ENCODE data around the gene EFNB2.

EFNB2 gene

DNA sequence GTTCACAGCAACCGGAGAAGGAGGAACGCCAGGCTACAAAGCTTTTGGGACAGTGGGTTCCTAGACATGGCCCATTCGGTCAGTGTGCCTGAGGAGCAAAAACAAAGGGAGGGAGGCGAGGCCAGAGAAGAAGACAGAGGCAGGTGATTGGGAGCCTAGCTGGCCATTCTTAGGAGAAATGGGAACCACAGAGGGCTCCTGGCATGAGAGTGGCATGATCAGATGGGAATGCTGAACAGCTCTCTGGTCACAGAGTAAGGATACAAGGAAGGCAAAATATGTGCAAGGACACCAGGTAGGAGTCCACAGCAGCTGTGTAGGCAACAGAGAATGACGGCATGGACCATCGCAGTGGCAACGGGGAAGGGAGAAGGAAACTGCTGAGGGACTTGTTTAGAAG, 82.4 kb downstream of the EFNB2 start:
- H3K79me2 ChIP-seq (ENCODE audit: low read length) = no peaks in the 10 kb centered on the region
- H3K9me3 ChIP-seq (replicated peaks; ENCODE audit: insufficient read depth, low read length) = no peaks in the 10 kb centered on the region
- H3K9ac ChIP-seq (ENCODE audit: low read length) = no peak overlapping the region
- H3K4me1 ChIP-seq (ENCODE audit: low read length) = no peaks in the 10 kb centered on the region
- H3K36me3 ChIP-seq (replicated peaks; ENCODE audit: insufficient read depth, low read length) = no peaks in the 10 kb centered on the region
- no peaks in the 10 kb centered on the region for H3F3A ChIP-seq (ENCODE audit: insufficient read depth, low read length)
- no peaks in the 10 kb centered on the region for H3K9me2 ChIP-seq (replicated peaks; ENCODE audit: insufficient read depth, low read length)
- no peak overlapping the region for H3K27ac ChIP-seq (ENCODE audit: low read length)
- H3K4me2 ChIP-seq (ENCODE audit: low read depth, low read length) = no peak overlapping the region
- no peak for DNase-seq
- TF ChIP-seq EZH2phosphoT487 (IDR thresholded peaks at IDR 0.05; ENCODE audit: low read length) (no peak), EZH2 (optimal IDR thresholded peaks at IDR 0.05; ENCODE audit: low read depth, low read length) (no peak)
- TF ChIP-seq, protein P1, sequence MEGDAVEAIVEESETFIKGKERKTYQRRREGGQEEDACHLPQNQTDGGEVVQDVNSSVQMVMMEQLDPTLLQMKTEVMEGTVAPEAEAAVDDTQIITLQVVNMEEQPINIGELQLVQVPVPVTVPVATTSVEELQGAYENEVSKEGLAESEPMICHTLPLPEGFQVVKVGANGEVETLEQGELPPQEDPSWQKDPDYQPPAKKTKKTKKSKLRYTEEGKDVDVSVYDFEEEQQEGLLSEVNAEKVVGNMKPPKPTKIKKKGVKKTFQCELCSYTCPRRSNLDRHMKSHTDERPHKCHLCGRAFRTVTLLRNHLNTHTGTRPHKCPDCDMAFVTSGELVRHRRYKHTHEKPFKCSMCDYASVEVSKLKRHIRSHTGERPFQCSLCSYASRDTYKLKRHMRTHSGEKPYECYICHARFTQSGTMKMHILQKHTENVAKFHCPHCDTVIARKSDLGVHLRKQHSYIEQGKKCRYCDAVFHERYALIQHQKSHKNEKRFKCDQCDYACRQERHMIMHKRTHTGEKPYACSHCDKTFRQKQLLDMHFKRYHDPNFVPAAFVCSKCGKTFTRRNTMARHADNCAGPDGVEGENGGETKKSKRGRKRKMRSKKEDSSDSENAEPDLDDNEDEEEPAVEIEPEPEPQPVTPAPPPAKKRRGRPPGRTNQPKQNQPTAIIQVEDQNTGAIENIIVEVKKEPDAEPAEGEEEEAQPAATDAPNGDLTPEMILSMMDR (IDR thresholded peaks at IDR 0.05; ENCODE audit: low read length) = no peak
- H3K4me3 ChIP-seq (ENCODE audit: low read length) = no peak overlapping the region
- H3K27me3 ChIP-seq (replicated peaks; ENCODE audit: insufficient read depth, low read length) = no peaks in the 10 kb centered on the region
- H4K20me1 ChIP-seq (ENCODE audit: insufficient read depth, low read length) = no peaks in the 10 kb centered on the region
- H2AFZ ChIP-seq (ENCODE audit: low read length) = no peak overlapping the region

DNA sequence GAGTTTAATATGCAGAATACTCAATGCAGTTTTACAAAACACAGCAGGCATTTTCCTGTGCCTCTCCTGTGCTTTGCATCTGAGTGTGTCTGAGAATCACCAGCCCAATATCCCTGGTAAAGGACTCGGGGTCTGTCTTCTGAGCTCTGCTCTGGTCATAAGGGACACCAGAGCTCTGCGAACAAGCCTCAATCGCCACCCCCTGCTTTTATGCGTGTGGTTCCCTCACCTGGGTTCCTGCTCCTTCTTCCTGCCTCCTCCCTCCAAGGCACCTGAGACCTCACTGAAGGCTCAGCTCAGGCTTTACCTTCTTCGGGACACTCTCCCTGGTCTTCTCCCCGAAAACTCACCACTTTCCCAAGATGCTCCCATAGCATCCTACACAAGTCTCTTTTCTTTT, 84.5 kb downstream of the EFNB2 start:
- TF ChIP-seq EZH2phosphoT487 (IDR thresholded peaks at IDR 0.05; ENCODE audit: low read length) (no peak), EZH2 (optimal IDR thresholded peaks at IDR 0.05; ENCODE audit: low read depth, low read length) (no peak)
- TF ChIP-seq, protein P1 (IDR thresholded peaks at IDR 0.05; ENCODE audit: low read length) = no peak
- Histone ChIP-seq H3K27me3 (replicated peaks; ENCODE audit: insufficient read depth, low read length) (no peaks in the 10 kb centered on the region), H3K79me2 (ENCODE audit: low read length) (no peaks in the 10 kb centered on the region), H3K36me3 (replicated peaks; ENCODE audit: insufficient read depth, low read length) (no peaks in the 10 kb centered on the region), H3K9me2 (replicated peaks; ENCODE audit: insufficient read depth, low read length) (no peaks in the 10 kb centered on the region), H3F3A (ENCODE audit: insufficient read depth, low read length) (no peaks in the 10 kb centered on the region), H4K20me1 (ENCODE audit: insufficient read depth, low read length) (no peaks in the 10 kb centered on the region), H2AFZ (ENCODE audit: low read length) (no peak overlapping the region), H3K4me3 (ENCODE audit: low read length) (no peak overlapping the region), H3K9me3 (replicated peaks; ENCODE audit: insufficient read depth, low read length) (no peaks in the 10 kb centered on the region), H3K4me2 (ENCODE audit: low read depth, low read length) (no peak overlapping the region), H3K9ac (ENCODE audit: low read length) (no peak overlapping the region), H3K27ac (ENCODE audit: low read length) (no peak overlapping the region), H3K4me1 (ENCODE audit: low read length) (no peaks in the 10 kb centered on the region)
- DNase-seq = no peak

DNA sequence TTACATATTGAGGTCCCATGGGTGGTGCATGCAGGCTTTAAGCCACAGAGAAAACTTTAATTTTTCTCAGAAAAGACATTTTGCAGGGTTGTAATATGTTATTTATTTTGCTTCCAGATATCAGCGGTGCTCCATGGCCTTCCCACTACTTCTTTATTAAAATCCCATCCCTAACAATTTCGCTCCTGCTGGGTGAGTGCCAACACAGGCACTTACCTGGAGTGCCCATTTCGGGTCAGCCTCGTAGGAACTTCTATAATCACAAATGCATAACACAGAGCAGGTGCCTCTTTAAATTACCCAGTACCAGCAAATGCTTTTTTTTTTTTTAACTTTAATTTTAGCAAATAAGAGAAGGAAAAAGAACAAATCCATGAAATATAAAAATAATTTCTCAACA, 86.4 kb downstream of the EFNB2 start:
- H3K27ac ChIP-seq (ENCODE audit: low read length) = no peak overlapping the region
- DNase-seq = no peak
- no peak overlapping the region for H3K4me3 ChIP-seq (ENCODE audit: low read length)
- no peak for TF ChIP-seq EZH2 (optimal IDR thresholded peaks at IDR 0.05; ENCODE audit: low read depth, low read length)
- TF ChIP-seq, protein P1 (IDR thresholded peaks at IDR 0.05; ENCODE audit: low read length) = no peak
- no peak for TF ChIP-seq EZH2phosphoT487 (IDR thresholded peaks at IDR 0.05; ENCODE audit: low read length)
- no peak overlapping the region for H3K4me2 ChIP-seq (ENCODE audit: low read depth, low read length)
- H3F3A ChIP-seq (ENCODE audit: insufficient read depth, low read length) = no peaks in the 10 kb centered on the region
- no peaks in the 10 kb centered on the region for H3K36me3 ChIP-seq (replicated peaks; ENCODE audit: insufficient read depth, low read length)
- no peaks in the 10 kb centered on the region for H3K9me3 ChIP-seq (replicated peaks; ENCODE audit: insufficient read depth, low read length)
- H3K9me2 ChIP-seq (replicated peaks; ENCODE audit: insufficient read depth, low read length) = no peaks in the 10 kb centered on the region
- H3K27me3 ChIP-seq (replicated peaks; ENCODE audit: insufficient read depth, low read length) = no peaks in the 10 kb centered on the region
- H3K79me2 ChIP-seq (ENCODE audit: low read length) = no peaks in the 10 kb centered on the region
- H2AFZ ChIP-seq (ENCODE audit: low read length) = no peak overlapping the region
- H3K4me1 ChIP-seq (ENCODE audit: low read length) = no peaks in the 10 kb centered on the region
- no peaks in the 10 kb centered on the region for H4K20me1 ChIP-seq (ENCODE audit: insufficient read depth, low read length)
- H3K9ac ChIP-seq (ENCODE audit: low read length) = no peak overlapping the region

Data from MM.1S (cell line).